Fibroblast of lung (primary cell): ENCODE data around the gene XPR1. TPM values are rescaled to one million over a fixed set of nuclear protein-coding genes. Genes with fewer than 3 reads are reported as not detected.

ENCODE experiments used
- DNase-seq, 2 donors: peaks; one replicate each; pipeline versions ENCODE4 v3.0.0 to v3.0.0-alpha.2; 2010; ENCODE audit warnings: low read depth in 2 of 2
- H2AFZ ChIP-seq: 2 replicates; pipeline ENCODE4 v1.5.1; 2012; ENCODE audit warnings: low read length, control low read depth, inconsistent platforms
- H3K27ac ChIP-seq: 2 replicates; pipeline ENCODE4 v1.5.1; 2011; ENCODE audit warnings: low read length, control low read depth; ENCODE audit not compliant: insufficient read depth
- H3K27me3 ChIP-seq: 2 replicates; pipeline ENCODE4 v1.5.1; 2011; ENCODE audit warnings: mild to moderate bottlenecking, low read length; ENCODE audit not compliant: control insufficient read depth, insufficient read depth
- H3K36me3 ChIP-seq: 2 replicates; pipeline ENCODE4 v1.5.1; 2011; ENCODE audit warnings: low read length; ENCODE audit not compliant: control insufficient read depth, insufficient read depth
- H3K4me1 ChIP-seq: 2 replicates; pipeline ENCODE4 v1.5.1; 2011; ENCODE audit warnings: low read length; ENCODE audit not compliant: control insufficient read depth, insufficient read depth; ENCODE audit errors: extremely low read depth
- H3K4me2 ChIP-seq: 2 replicates; pipeline ENCODE4 v1.5.1; 2011; ENCODE audit warnings: low read length, control low read depth; ENCODE audit not compliant: insufficient read depth; ENCODE audit errors: extremely low read depth
- H3K4me3 ChIP-seq, 4 experiments: fragments of 200-600 bp in 1 of 4; sonication (generic) in 1 of 4; replicated peaks in 1 of 4; 2 replicates each; pipeline ENCODE4 v1.5.1; 2011 to 2016; ENCODE audit warnings: low read length in 4 of 4, low read depth in 3 of 4, mild to moderate bottlenecking in 3 of 4, control low read depth in 2 of 4, inconsistent platforms in 1 of 4, mixed read lengths in 1 of 4; ENCODE audit not compliant: insufficient read depth in 1 of 4; ENCODE audit errors: control extremely low read depth in 1 of 4
- H3K79me2 ChIP-seq: 2 replicates; pipeline ENCODE4 v1.5.1; 2012; ENCODE audit warnings: mild to moderate bottlenecking, low read length, inconsistent platforms; ENCODE audit not compliant: control insufficient read depth, insufficient read depth
- H3K9ac ChIP-seq: 2 replicates; pipeline ENCODE4 v1.5.1; 2011; ENCODE audit warnings: mild to moderate bottlenecking, low read length, control low read depth; ENCODE audit not compliant: insufficient read depth
- H3K9me3 ChIP-seq: 2 replicates; pipeline ENCODE4 v1.5.1; 2012; ENCODE audit warnings: low read depth, low read length; ENCODE audit not compliant: control insufficient read depth, insufficient read depth
- H4K20me1 ChIP-seq: 2 replicates; pipeline ENCODE4 v1.5.1; 2011; ENCODE audit warnings: low read length; ENCODE audit not compliant: control insufficient read depth, insufficient read depth; ENCODE audit errors: extremely low read depth
- EZH2 ChIP-seq: IDR thresholded peaks from 2 replicates; pipeline ENCODE4 v1.5.1; 2012; ENCODE audit warnings: low read length, control low read depth, mild to moderate bottlenecking; ENCODE audit errors: missing control alignments
- polyA plus RNA-seq, 2 donors: library from polyadenylated mRNA; depleted of rRNA in 1 of 2; stranded (reverse) in 1 of 2; unstranded in 1 of 2; fragments of >200 nt; gene quantifications; 2 replicates each; pipeline ENCODE4 v1.2.1, GENCODE V29; 2011 to 2012; ENCODE audit warnings: missing spikeins in 1 of 2
- total RNA-seq: library from RNA; depleted of rRNA; stranded (reverse); fragments of >200 nt; gene quantifications from 2 replicates; pipeline ENCODE4 v1.2.1, GENCODE V29; 2014
- TF ChIP-seq, protein P1 (sequence below), 2 donors: IDR thresholded peaks in 1 of 2; conservative IDR thresholded peaks in 1 of 2; 1 replicate in 1 of 2; 2 replicates in 1 of 2; pipeline ENCODE4 v1.5.1; 2011 to 2012; ENCODE audit warnings: low read length in 2 of 2, control low read depth in 1 of 2, inconsistent platforms in 1 of 2, low read depth in 1 of 2, mild to moderate bottlenecking in 1 of 2

XPR1 gene
- total and polyA plus RNA-seq, 2 donors (not counting 1 experiment from before 2014, with no cell fraction given) = 18.4 to 31.5 TPM

GRCh38 chr1:180811298-180811697 lies 179.5 kb downstream of the XPR1 start:
- no peak for TF ChIP-seq EZH2
- TF ChIP-seq, protein P1, sequence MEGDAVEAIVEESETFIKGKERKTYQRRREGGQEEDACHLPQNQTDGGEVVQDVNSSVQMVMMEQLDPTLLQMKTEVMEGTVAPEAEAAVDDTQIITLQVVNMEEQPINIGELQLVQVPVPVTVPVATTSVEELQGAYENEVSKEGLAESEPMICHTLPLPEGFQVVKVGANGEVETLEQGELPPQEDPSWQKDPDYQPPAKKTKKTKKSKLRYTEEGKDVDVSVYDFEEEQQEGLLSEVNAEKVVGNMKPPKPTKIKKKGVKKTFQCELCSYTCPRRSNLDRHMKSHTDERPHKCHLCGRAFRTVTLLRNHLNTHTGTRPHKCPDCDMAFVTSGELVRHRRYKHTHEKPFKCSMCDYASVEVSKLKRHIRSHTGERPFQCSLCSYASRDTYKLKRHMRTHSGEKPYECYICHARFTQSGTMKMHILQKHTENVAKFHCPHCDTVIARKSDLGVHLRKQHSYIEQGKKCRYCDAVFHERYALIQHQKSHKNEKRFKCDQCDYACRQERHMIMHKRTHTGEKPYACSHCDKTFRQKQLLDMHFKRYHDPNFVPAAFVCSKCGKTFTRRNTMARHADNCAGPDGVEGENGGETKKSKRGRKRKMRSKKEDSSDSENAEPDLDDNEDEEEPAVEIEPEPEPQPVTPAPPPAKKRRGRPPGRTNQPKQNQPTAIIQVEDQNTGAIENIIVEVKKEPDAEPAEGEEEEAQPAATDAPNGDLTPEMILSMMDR (conservative IDR thresholded peaks at IDR 0.05 in 1 of 2, IDR thresholded peaks at IDR 0.05 in 1 of 2; ENCODE audit: low read depth in 1 of 2, low read length in 2 of 2) = no peak
- no peak overlapping the region for H3K27ac ChIP-seq
- H3K9ac ChIP-seq = no peak overlapping the region
- H2AFZ ChIP-seq = no peak overlapping the region
- DNase-seq = no peak
- no peaks in the 10 kb centered on the region for H4K20me1 ChIP-seq
- H3K27me3 ChIP-seq = no peaks in the 10 kb centered on the region
- no peak overlapping the region for H3K4me3 ChIP-seq
- H3K4me2 ChIP-seq = no peak overlapping the region
- H3K36me3 ChIP-seq = no peaks in the 10 kb centered on the region
- H3K9me3 ChIP-seq = no peaks in the 10 kb centered on the region
- H3K79me2 ChIP-seq = no peaks in the 10 kb centered on the region
- H3K4me1 ChIP-seq = no peaks in the 10 kb centered on the region

GRCh38 chr1:180811886-180812285 lies 180.1 kb downstream of the XPR1 start:
- H3K9me3 ChIP-seq = no peaks in the 10 kb centered on the region
- no peak overlapping the region for H3K4me2 ChIP-seq
- H3K27ac ChIP-seq = no peak overlapping the region
- no peak for TF ChIP-seq EZH2
- TF ChIP-seq, protein P1 (conservative IDR thresholded peaks at IDR 0.05 in 1 of 2, IDR thresholded peaks at IDR 0.05 in 1 of 2; ENCODE audit: low read depth in 1 of 2, low read length in 2 of 2) = no peak
- no peak overlapping the region for H3K4me3 ChIP-seq
- peak in 1 of 2 donors; percentile 40 for DNase-seq
- H2AFZ ChIP-seq = no peak overlapping the region
- H3K36me3 ChIP-seq = no peaks in the 10 kb centered on the region
- H3K27me3 ChIP-seq = no peaks in the 10 kb centered on the region
- H3K79me2 ChIP-seq = no peaks in the 10 kb centered on the region
- H3K9ac ChIP-seq = no peak overlapping the region
- H4K20me1 ChIP-seq = no peaks in the 10 kb centered on the region
- no peaks in the 10 kb centered on the region for H3K4me1 ChIP-seq

GRCh38 chr1:180814258-180814657 lies 182.4 kb downstream of the XPR1 start:
- Histone ChIP-seq H3K36me3 (no peaks in the 10 kb centered on the region), H3K27ac (no peak overlapping the region), H3K4me2 (no peak overlapping the region), H3K79me2 (no peaks in the 10 kb centered on the region), H3K4me1 (no peaks in the 10 kb centered on the region), H3K27me3 (no peaks in the 10 kb centered on the region), H4K20me1 (no peaks in the 10 kb centered on the region), H2AFZ (no peak overlapping the region), H3K9me3 (no peaks in the 10 kb centered on the region), H3K9ac (no peak overlapping the region), H3K4me3 (no peak overlapping the region)
- no peak for DNase-seq
- TF ChIP-seq, protein P1 (conservative IDR thresholded peaks at IDR 0.05 in 1 of 2, IDR thresholded peaks at IDR 0.05 in 1 of 2; ENCODE audit: low read depth in 1 of 2, low read length in 2 of 2) = no peak
- TF ChIP-seq EZH2 = no peak
